ENCODE measurements around the gene CST3.

The CST3 gene

GRCh38 chr20:23655491-23656211, 17.9 kb upstream of the CST3 start:
- H3K27ac ChIP-seq, result no peak overlapping the region
- TF ChIP-seq, protein P1, sequence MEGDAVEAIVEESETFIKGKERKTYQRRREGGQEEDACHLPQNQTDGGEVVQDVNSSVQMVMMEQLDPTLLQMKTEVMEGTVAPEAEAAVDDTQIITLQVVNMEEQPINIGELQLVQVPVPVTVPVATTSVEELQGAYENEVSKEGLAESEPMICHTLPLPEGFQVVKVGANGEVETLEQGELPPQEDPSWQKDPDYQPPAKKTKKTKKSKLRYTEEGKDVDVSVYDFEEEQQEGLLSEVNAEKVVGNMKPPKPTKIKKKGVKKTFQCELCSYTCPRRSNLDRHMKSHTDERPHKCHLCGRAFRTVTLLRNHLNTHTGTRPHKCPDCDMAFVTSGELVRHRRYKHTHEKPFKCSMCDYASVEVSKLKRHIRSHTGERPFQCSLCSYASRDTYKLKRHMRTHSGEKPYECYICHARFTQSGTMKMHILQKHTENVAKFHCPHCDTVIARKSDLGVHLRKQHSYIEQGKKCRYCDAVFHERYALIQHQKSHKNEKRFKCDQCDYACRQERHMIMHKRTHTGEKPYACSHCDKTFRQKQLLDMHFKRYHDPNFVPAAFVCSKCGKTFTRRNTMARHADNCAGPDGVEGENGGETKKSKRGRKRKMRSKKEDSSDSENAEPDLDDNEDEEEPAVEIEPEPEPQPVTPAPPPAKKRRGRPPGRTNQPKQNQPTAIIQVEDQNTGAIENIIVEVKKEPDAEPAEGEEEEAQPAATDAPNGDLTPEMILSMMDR (IDR thresholded peaks at IDR 0.05), result no peak
- TF ChIP-seq ZFX (IDR thresholded peaks at IDR 0.05; ENCODE audit: borderline replicate concordance), result no peak

- no peak for TF ChIP-seq ZFX (IDR thresholded peaks at IDR 0.05; ENCODE audit: borderline replicate concordance)
- TF ChIP-seq, protein P1 (IDR thresholded peaks at IDR 0.05), result no peak
- H3K27ac ChIP-seq, result no peak overlapping the region
Measured at GRCh38 chr20:23654717-23655116, 17.0 kb upstream of the CST3 start.

- TF ChIP-seq, protein P1 (IDR thresholded peaks at IDR 0.05), result no peak
- no peak for TF ChIP-seq ZFX (IDR thresholded peaks at IDR 0.05; ENCODE audit: borderline replicate concordance)
- H3K27ac ChIP-seq, result no peak overlapping the region
Measured at GRCh38 chr20:23654000-23654399, 16.2 kb upstream of the CST3 start.

DNA sequence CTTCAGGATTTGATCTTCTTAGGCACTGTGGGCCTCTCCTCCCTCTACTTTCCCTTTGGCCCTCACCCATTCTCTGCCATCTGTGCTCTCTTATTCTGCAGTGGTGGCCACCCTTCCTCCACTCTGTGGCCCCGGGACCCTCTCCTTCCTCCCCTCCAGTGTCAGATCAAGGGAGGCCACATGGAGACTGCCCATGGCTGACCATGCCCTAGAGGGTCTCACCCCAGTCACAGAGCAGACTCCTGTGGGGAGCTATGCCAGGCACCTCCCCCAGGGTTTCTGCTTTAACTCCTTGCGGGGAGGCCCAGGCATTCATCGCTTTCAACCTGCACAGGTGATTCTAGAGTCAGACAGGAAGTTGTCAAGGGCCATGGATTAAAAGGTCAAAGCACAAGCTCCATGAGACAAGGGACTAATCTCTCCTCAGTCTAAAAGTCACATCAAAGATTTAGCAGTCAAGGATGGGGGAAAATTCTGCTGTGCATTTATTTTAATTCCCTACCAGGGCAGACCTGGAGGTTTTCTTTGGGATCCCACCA, 15.7 kb upstream of the CST3 start:
- TF ChIP-seq, protein P1 (IDR thresholded peaks at IDR 0.05), result no peak
- TF ChIP-seq ZFX (IDR thresholded peaks at IDR 0.05; ENCODE audit: borderline replicate concordance), result no peak
- H3K27ac ChIP-seq, result no peak overlapping the region

GRCh38 chr20:23652926-23653325, 15.2 kb upstream of the CST3 start:
- TF ChIP-seq, protein P1 (IDR thresholded peaks at IDR 0.05), result no peak
- no peak for TF ChIP-seq ZFX (IDR thresholded peaks at IDR 0.05; ENCODE audit: borderline replicate concordance)
- no peak overlapping the region for H3K27ac ChIP-seq

- TF ChIP-seq, protein P1 (IDR thresholded peaks at IDR 0.05), result no peak
- no peak for TF ChIP-seq ZFX (IDR thresholded peaks at IDR 0.05; ENCODE audit: borderline replicate concordance)
- H3K27ac ChIP-seq, result no peak overlapping the region
Measured at GRCh38 chr20:23652371-23652770, 14.6 kb upstream of the CST3 start.

GRCh38 chr20:23651117-23651516, 13.4 kb upstream of the CST3 start:
- no peak for TF ChIP-seq ZFX (IDR thresholded peaks at IDR 0.05; ENCODE audit: borderline replicate concordance)
- TF ChIP-seq, protein P1 (IDR thresholded peaks at IDR 0.05), result no peak
- no peak overlapping the region for H3K27ac ChIP-seq

Measured in 22Rv1 (cell line).